Activated naive CD4-positive, alpha-beta T cell treated with anti-CD3 and anti-CD28 coated beads for 36 hours (primary cell): ENCODE measurements around the gene STX5. TPM values are rescaled to one million over a fixed set of nuclear protein-coding genes. Genes with fewer than 3 reads are reported as not detected.
"Not testable (repeated sequence)": the region's sequence is repeated elsewhere in the genome, so short reads cannot be mapped to it uniquely, and the experiment has no call there.

Experiments
- CTCF ChIA-PET: fragments of 350-600 bp; sonication (Branson Sonifier 250); formaldehyde crosslinking; loops from one replicate; lab custom pipeline; 2021; ENCODE audit warnings: antibody characterized with exemption; lab: Charles Lee
- DNase-seq: peaks from one replicate; pipeline ENCODE4 v3.0.0-alpha.2; 2020
- H3K27ac Mint-ChIP-seq: one replicate; pipeline ENCODE4 v1.8.0; 2021; ENCODE audit warnings: mild to moderate bottlenecking, mixed read lengths
- H3K27me3 Mint-ChIP-seq: one replicate; pipeline ENCODE4 v1.8.0; 2021; ENCODE audit warnings: low read depth, mixed read lengths
- H3K36me3 Mint-ChIP-seq: one replicate; pipeline ENCODE4 v1.8.0; 2021; ENCODE audit warnings: low read depth, mixed read lengths
- H3K4me1 Mint-ChIP-seq: one replicate; pipeline ENCODE4 v1.8.0; 2021; ENCODE audit warnings: low read depth, mixed read lengths
- H3K4me3 Mint-ChIP-seq: one replicate; pipeline ENCODE4 v1.8.0; 2021; ENCODE audit warnings: mild to moderate bottlenecking, moderate library complexity, mixed read lengths
- H3K9me3 Mint-ChIP-seq: one replicate; pipeline ENCODE4 v1.8.0; 2021; ENCODE audit warnings: mixed read lengths
- intact Hi-C: fragments of 100-400 bp; cut with micrococcal nuclease; formaldehyde crosslinking; loops from one replicate; pipeline ENCODE4 v1.15.1; 2023
- total RNA-seq, 2 experiments: library from RNA; stranded (reverse); gene quantifications; one replicate each; pipeline ENCODE4 v1.2.3, GENCODE V29; 2021

STX5 gene
- total RNA-seq, 2 experiments from 2014 or later, result 22.7 to 23.0 TPM

DNA sequence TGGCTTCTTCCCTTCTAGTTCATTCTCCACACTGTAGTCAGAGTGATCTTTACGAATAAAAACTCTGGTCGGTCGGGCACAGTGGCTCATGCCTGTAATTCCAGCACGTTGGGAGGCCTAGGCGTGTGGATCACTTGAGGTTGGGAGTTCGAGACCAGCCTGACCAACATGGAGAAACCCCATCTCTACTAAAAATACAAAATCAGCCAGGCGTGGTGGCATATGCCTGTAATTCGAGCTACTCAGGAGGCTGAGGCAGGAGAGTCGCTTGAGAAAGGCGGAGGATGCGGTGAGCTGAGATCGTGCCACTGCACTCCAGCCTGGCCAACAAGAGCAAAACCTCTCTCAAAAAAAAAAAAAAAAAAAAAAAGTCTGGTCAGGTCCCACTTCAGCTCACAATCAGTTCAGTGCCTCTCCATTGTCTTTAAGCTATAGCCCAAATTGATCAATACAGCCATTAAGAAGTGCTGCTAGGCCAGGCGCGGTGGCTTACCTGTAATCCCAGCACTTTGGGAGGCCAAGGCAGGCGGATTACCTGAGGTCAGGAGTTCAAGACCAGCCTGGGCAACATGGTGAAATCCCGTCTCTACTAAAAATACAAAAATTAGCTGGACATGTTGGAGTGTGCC is 29.8 kb upstream of the STX5 start:
- H3K27ac Mint-ChIP-seq, H3K27me3 Mint-ChIP-seq, DNase-seq, H3K4me3 Mint-ChIP-seq, H3K9me3 Mint-ChIP-seq: not testable (repeated sequence)
- Mint-ChIP-seq H3K36me3 (peaks cover 35% of the 10 kb centered on the region), H3K4me1 (peaks cover 46% of the 10 kb centered on the region)
- CTCF ChIA-PET, result interaction anchor here (0.6 to 3.6 kb wide), 13 partner anchors 11 to 574 kb away, joined by 3 to 27 read pairs (median 4); no protein-coding TSS in a partner anchor
- intact Hi-C loops, result loop anchor here (1.0 to 5.0 kb wide), 4 partner anchors 74 to 469 kb away; partner anchors contain the start of genes TMEM179B and TTC9C

DNA sequence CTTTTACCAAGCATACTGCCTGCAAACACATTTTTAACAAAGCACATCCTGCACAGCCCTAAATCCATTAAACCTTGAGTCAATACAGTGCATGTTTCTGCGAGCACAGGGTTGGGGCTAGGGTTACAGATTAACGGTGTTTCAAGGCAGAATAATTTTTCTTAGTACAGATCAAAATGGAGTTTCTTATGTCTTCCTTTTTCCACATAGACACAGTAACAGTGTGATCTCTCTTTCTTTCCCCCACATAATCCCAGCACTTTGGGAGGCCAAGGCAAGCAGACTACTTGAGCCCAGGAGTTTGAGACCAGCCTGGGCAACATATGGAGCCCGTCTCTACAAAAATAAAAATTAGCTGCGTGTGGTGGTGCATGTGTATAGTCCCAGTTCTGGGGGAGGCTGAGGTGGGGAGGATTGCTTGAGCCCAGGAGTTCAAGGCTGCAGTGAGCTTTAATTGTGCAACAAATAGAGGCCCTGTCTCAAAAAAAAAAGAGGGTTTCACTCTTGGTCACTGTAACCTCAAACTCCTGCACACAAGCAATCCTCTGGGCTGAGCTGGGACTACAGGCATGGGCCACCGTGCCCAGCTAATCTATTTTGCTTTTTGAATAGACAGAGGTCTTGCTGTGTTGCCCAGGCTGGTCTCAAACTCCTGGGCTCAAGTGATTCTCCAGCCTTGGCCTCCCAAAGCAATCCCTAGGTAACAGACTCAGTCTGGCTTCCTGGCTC is 29.1 kb upstream of the STX5 start:
- no peaks in the 10 kb centered on the region for H3K27me3 Mint-ChIP-seq
- no peak overlapping the region for H3K4me3 Mint-ChIP-seq
- peaks cover 46% of the 10 kb centered on the region for H3K4me1 Mint-ChIP-seq
- no peaks in the 10 kb centered on the region for H3K9me3 Mint-ChIP-seq
- H3K27ac Mint-ChIP-seq, result no peak overlapping the region
- DNase-seq, result no peak
- intact Hi-C loops, result loop anchor here (5.0 kb wide), 1 partner anchor 469 kb away; no protein-coding TSS in a partner anchor
- CTCF ChIA-PET, result interaction anchor here (0.9 to 3.6 kb wide), 9 partner anchors 10 to 92 kb away, joined by 3 to 27 read pairs (median 4); no protein-coding TSS in a partner anchor
- H3K36me3 Mint-ChIP-seq, result peaks cover 37% of the 10 kb centered on the region

DNA sequence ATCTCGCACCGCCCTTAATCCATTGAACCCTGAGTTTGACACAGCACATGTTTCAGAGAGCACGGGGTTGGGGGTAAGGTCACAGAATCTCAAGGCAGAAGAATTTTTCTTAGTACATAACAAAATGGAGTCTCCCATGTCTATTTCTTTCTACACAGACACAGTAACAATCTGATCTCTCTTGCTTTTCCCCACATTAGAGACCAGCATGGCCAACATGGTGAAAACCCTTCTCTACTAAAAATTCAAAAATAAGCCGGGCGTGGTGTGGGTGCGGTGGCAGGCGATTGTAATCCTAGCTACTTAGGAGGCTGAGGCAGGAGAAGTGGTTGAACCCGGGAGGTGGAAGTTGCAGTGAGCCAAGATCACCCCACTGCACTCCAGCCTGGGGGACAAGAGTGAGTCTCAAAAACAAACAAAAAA is 27.4 kb upstream of the STX5 start:
- H3K4me1 Mint-ChIP-seq, result peaks cover 46% of the 10 kb centered on the region
- DNase-seq, CTCF ChIA-PET, H3K27ac Mint-ChIP-seq, H3K9me3 Mint-ChIP-seq, H3K4me3 Mint-ChIP-seq, H3K27me3 Mint-ChIP-seq: not testable (repeated sequence)
- intact Hi-C loops, result loop anchor here (5.0 kb wide), 1 partner anchor 187 kb away; the partner anchor contains the start of genes LBHD1 and UQCC3
- H3K36me3 Mint-ChIP-seq, result peaks cover 53% of the 10 kb centered on the region

DNA sequence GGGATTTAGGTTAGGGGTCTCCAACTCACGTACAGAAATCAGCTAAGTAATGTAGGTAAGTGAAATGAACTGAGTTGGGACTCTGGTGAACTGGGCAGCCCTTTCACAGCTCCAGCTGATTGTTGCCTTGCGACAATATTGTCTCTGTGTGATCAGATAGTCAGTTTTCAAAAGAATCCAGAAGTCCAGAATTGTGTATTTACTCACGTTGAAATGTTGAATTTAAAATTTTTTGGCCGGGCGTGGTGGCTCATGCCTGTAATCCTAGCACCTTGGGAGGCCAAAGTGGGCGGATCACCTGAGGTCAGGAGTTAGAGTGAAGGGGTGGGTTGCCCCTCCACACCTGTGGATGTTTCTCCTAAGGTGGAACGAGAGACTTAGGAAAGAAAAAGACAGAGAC is 26.4 kb upstream of the STX5 start:
- no peak overlapping the region for H3K27ac Mint-ChIP-seq
- no peak for DNase-seq
- no peaks in the 10 kb centered on the region for H3K9me3 Mint-ChIP-seq
- H3K36me3 Mint-ChIP-seq, result peaks cover 59% of the 10 kb centered on the region
- peaks cover 52% of the 10 kb centered on the region for H3K4me1 Mint-ChIP-seq
- no peaks in the 10 kb centered on the region for H3K27me3 Mint-ChIP-seq
- peak overlapping the region; percentile 99 for H3K4me3 Mint-ChIP-seq
- intact Hi-C loops, result loop anchor here (5.0 kb wide), 1 partner anchor 186 kb away; the partner anchor contains the start of genes LBHD1 and UQCC3
- CTCF ChIA-PET, result interaction anchor here (0.7 to 3.4 kb wide), 4 partner anchors 9 to 132 kb away, joined by 3 to 28 read pairs (median 4); partner anchors contain the start of gene TMEM179B

DNA sequence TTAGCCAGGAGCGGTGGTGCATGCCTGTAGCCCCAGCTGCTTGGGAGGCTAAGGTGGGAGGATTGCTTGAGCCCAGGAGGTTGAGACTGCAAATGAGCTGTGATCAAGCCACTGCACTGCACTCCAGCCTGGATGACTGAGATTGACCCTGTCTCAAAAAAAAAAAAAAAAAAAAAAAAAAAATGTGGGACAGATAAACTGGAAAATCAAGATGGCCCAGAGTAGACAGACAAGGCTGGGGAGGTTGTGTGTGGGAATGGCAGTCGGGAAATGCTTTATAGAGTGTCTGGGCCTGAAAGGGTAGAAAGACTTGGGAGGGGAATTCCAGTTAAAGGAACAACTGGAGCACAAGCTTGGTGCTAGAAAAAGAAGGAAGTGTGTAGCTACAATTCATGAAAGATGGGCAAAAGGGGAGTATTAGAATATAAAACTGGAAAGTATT is 25.7 kb upstream of the STX5 start:
- H3K4me3 Mint-ChIP-seq, result peak overlapping the region; percentile 99
- DNase-seq, result no peak
- H3K27ac Mint-ChIP-seq, result peak overlapping the region; percentile 57
- H3K36me3 Mint-ChIP-seq, result peaks cover 63% of the 10 kb centered on the region
- intact Hi-C loops, result loop anchor here (5.0 kb wide), 1 partner anchor 185 kb away; the partner anchor contains the start of genes LBHD1 and UQCC3
- H3K27me3 Mint-ChIP-seq, result no peaks in the 10 kb centered on the region
- peaks cover 54% of the 10 kb centered on the region for H3K4me1 Mint-ChIP-seq
- CTCF ChIA-PET, result interaction anchor here (0.8 to 3.4 kb wide), 5 partner anchors 8 to 131 kb away, joined by 3 to 28 read pairs (median 3); partner anchors contain the start of genes SLC3A2 and TMEM179B
- no peaks in the 10 kb centered on the region for H3K9me3 Mint-ChIP-seq

DNA sequence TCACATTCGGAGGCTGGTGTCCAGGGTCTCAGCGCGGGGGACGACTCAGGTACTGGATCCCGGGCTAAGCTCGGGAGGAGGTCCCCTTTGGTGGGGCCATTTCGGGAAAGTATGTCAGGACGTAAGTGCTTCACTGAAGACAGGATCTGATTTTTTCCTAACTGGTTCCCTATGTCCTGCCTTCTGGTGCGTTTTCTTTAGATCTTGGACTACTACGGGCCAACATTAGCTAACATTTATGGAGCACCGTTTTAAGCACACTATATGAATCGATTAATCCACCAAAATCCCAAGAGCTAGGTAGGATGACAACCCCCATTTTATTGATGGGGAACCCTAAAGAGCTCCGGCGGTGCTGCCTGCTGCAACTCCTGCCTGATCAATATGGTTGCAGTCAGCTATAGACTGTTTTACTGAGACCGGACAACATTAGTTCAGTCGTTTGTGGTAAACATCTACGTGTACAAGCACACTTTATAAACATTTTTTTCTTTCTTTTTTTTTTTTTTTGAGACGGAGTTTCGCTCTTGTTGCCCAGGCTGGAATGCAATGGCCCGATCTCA is 24.6 kb upstream of the STX5 start:
- Mint-ChIP-seq H3K27ac (peak overlapping the region; percentile 96), H3K4me3 (peak overlapping the region; percentile 99), H3K36me3 (peaks cover 72% of the 10 kb centered on the region), H3K9me3 (no peaks in the 10 kb centered on the region), H3K4me1 (peaks cover 59% of the 10 kb centered on the region), H3K27me3 (no peaks in the 10 kb centered on the region)
- intact Hi-C loops, result loop anchor here (1.0 to 5.0 kb wide), 5 partner anchors 25 to 184 kb away; partner anchors contain the start of genes HNRNPUL2, LBHD1, TAF6L and TMEM179B
- CTCF ChIA-PET, result interaction anchor here (0.6 to 3.4 kb wide), 11 partner anchors 9 to 284 kb away, joined by 3 to 28 read pairs (median 4); partner anchors contain the start of genes SLC3A2 and TMEM179B
- DNase-seq, result no peak

DNA sequence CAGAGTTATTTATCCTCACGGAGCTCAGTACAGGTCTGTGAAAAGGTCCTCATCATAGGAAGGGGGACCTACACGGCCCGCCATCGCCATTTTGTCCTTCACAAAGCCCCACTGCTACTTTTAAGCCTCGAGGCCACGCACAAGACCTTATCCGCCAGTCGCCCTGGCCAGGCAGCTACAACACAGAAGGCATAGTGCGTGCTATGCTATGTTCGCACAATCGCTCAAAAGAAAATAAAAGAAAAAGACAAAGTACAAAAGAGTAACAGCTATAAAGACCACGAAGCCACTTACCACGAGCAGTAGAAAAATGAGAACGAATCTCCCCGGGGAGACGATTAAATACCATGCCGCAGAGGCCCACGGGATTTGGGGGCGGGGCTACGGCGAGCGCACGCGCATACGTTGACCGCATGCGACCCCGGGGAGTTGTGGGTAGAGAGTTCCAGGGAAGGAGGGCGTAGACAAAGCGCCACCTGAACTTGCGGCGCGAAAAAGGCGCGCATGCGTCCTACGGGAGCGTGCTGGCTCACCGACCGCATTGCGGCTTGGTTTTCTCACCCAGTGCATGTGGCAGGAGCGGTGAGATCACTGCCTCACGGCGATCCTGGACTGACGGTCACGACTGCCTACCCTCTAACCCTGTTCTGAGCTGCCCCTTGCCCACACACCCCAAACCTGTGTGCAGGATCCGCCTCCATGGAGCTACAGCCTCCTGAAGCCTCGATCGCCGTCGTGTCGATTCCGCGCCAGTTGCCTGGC is 23.9 kb upstream of the STX5 start:
- H3K36me3 Mint-ChIP-seq, result peaks cover 72% of the 10 kb centered on the region
- DNase-seq, result peak; percentile 98
- intact Hi-C loops, result loop anchor here (1.0 to 5.0 kb wide), 7 partner anchors 13 to 183 kb away; partner anchors contain the start of genes HNRNPUL2, LBHD1, NXF1 and TAF6L
- no peaks in the 10 kb centered on the region for H3K27me3 Mint-ChIP-seq
- H3K9me3 Mint-ChIP-seq, result no peaks in the 10 kb centered on the region
- H3K4me1 Mint-ChIP-seq, result peaks cover 53% of the 10 kb centered on the region
- CTCF ChIA-PET, result interaction anchor here (0.6 to 3.4 kb wide), 12 partner anchors 10 to 284 kb away, joined by 3 to 28 read pairs (median 4); partner anchors contain the start of genes SLC3A2 and TMEM179B
- H3K27ac Mint-ChIP-seq, result peak overlapping the region; percentile 96
- peak overlapping the region; percentile 99 for H3K4me3 Mint-ChIP-seq

DNA sequence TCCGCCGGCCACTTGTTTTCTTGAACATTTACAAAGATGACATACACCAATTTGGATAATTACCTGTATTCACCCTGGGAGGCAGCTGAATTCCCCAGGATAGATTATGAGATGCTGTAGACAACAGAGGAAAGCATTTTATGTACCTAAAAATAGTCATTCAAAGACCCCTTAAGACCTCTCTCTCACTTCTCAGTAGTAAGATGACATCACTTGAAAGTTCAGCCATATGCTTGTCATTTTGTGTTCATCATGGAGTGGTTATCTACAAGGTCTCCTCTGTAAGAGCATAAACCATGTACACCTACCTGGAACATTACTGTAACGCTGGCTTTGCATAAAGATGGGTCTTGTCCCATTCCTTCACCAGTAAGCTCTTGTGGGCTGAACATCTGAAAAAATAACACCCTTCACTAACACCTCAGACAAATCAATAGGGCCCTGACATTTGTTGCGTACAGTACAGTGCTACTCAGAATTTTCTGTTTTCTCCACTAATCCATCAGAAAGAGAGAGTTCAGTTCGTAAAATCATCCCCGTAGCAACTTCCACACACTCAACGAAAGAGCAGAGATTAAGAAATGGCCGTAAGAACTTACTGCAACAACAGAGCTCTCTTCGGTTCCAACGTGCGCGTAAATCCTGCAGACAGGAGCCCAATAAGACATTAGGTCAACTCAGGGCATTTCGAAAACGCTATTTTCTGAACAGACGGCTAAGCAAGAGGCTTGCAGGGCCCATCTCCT is 23.1 kb upstream of the STX5 start:
- H3K4me1 Mint-ChIP-seq, result peaks cover 49% of the 10 kb centered on the region
- CTCF ChIA-PET, result interaction anchor here (0.6 to 3.4 kb wide), 6 partner anchors 10 to 104 kb away, joined by 4 to 28 read pairs (median 4); partner anchors contain the start of gene TMEM179B
- H3K27me3 Mint-ChIP-seq, result no peaks in the 10 kb centered on the region
- H3K36me3 Mint-ChIP-seq, result peaks cover 72% of the 10 kb centered on the region
- intact Hi-C loops, result loop anchor here (1.0 to 5.0 kb wide), 4 partner anchors 13 to 256 kb away; partner anchors contain the start of genes LBHD1, NXF1 and UQCC3
- no peaks in the 10 kb centered on the region for H3K9me3 Mint-ChIP-seq
- DNase-seq, result no peak
- H3K27ac Mint-ChIP-seq, result peak overlapping the region; percentile 96
- peak overlapping the region; percentile 99 for H3K4me3 Mint-ChIP-seq

DNA sequence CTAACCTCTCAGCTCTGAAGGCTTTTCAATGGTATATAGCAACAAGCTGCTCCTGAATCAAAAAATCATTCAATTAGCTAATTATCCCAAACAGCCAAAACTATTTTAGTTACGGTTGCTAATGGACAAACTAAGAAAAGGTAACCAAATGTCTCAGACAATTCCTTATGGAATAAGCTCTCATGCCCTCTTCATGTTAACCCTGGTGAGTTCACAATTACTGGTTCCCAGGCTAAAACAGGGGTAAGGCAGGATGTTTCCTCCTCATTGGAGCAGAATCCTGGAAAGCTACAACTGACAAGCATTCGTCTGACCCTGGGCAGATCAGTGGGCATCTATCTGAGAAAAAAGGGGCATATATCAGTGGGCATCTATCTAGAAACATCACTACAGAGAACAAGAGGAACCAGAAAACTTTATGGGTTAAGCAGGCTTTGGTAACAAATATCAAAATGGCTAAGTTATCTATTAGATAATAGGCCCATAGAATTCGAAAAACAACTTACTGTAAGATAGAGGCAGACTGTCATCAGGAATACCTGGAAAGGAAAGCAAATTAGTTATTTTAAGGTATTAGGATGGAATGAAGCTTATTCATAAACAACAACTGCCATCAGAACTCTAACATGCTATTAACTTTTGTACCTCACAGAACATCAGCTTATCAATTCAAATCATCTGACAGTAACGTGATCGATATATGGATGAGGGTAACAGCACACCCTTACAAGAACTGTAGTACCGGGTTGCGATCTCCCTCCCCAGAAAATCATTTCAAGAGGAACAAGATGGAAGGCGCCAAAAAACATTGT is 22.4 kb upstream of the STX5 start:
- no peak for DNase-seq
- peaks cover 41% of the 10 kb centered on the region for H3K4me1 Mint-ChIP-seq
- no peaks in the 10 kb centered on the region for H3K9me3 Mint-ChIP-seq
- peak overlapping the region; percentile 99 for H3K4me3 Mint-ChIP-seq
- peak overlapping the region; percentile 96 for H3K27ac Mint-ChIP-seq
- no peaks in the 10 kb centered on the region for H3K27me3 Mint-ChIP-seq
- intact Hi-C loops, result loop anchor here (1.0 kb wide), 1 partner anchor 255 kb away; no protein-coding TSS in a partner anchor
- peaks cover 64% of the 10 kb centered on the region for H3K36me3 Mint-ChIP-seq
- CTCF ChIA-PET, result interaction anchor here (0.9 to 2.5 kb wide), 4 partner anchors 10 to 63 kb away, joined by 3 to 6 read pairs (median 4); partner anchors contain the start of gene SLC3A2
